Skeletal muscle tissue (tissue), 4 donors: ENCODE results near the gene TAX1BP1. TPM values are rescaled to one million over a fixed set of nuclear protein-coding genes. Genes with fewer than 3 reads are reported as not detected.
A peak's percentile ranks its signal among the peaks of the same experiment; 100 is the strongest.

Experiments used
- H3K27ac ChIP-seq: one replicate; pipeline ENCODE4 v1.7.0; 2013; ENCODE audit warnings: mild to moderate bottlenecking, low read depth, low read length, inconsistent platforms
- H3K27me3 ChIP-seq, 3 donors: one replicate each; pipeline ENCODE4 v1.7.0; 2013; ENCODE audit warnings: low read length in 3 of 3; ENCODE audit not compliant: control insufficient read depth in 3 of 3, insufficient read depth in 3 of 3
- H3K36me3 ChIP-seq, 3 donors: one replicate each; pipeline ENCODE4 v1.7.0; 2013; ENCODE audit warnings: low read length in 3 of 3; ENCODE audit not compliant: control insufficient read depth in 3 of 3, insufficient read depth in 3 of 3
- H3K4me1 ChIP-seq, 3 donors: one replicate each; pipeline ENCODE4 v1.7.0; 2013; ENCODE audit warnings: low read length in 3 of 3, mild to moderate bottlenecking in 3 of 3; ENCODE audit not compliant: control insufficient read depth in 3 of 3, insufficient read depth in 3 of 3
- H3K4me3 ChIP-seq, 3 donors: one replicate each; pipeline ENCODE4 v1.7.0; 2013; ENCODE audit warnings: low read length in 3 of 3
- H3K9ac ChIP-seq, 3 donors: one replicate each; pipeline ENCODE4 v1.7.0; 2013; ENCODE audit warnings: low read length in 3 of 3, mild to moderate bottlenecking in 3 of 3, moderate library complexity in 2 of 3, low read depth in 1 of 3
- H3K9me3 ChIP-seq, 3 donors: one replicate each; pipeline ENCODE4 v1.7.0; 2013; ENCODE audit warnings: low read length in 3 of 3; ENCODE audit not compliant: control insufficient read depth in 3 of 3
- total RNA-seq: library from RNA; depleted of rRNA; stranded (reverse); fragments of >200 nt; gene quantifications from one replicate; pipeline ENCODE4 v1.2.3, GENCODE V29; 2014
- donor health status: Osteomylitis.

The TAX1BP1 gene
- total RNA-seq, 1 donor from 2014 or later, result 24.5 TPM

GRCh38 chr7:27750316-27750715 lies 10.4 kb downstream of the TAX1BP1 start:
- no peaks in the 10 kb centered on the region for H3K27me3 ChIP-seq
- H3K9me3 ChIP-seq, result no peaks in the 10 kb centered on the region
- peaks cover 0 to 27% (median 9%) of the 10 kb centered on the region in 3 donors for H3K36me3 ChIP-seq
- H3K4me3 ChIP-seq, result no peak overlapping the region
- H3K27ac ChIP-seq, result no peak overlapping the region
- H3K9ac ChIP-seq, result no peak overlapping the region
- peaks cover 0 to 7% (median 6%) of the 10 kb centered on the region in 3 donors for H3K4me1 ChIP-seq

GRCh38 chr7:27751888-27752660 lies 12.1 kb downstream of the TAX1BP1 start:
- peaks cover 0 to 10% (median 2%) of the 10 kb centered on the region in 3 donors for H3K4me1 ChIP-seq
- H3K36me3 ChIP-seq, result peaks cover 0 to 27% (median 9%) of the 10 kb centered on the region in 3 donors
- H3K27ac ChIP-seq, result no peak overlapping the region
- no peaks in the 10 kb centered on the region for H3K9me3 ChIP-seq
- H3K9ac ChIP-seq, result no peak overlapping the region
- no peaks in the 10 kb centered on the region for H3K27me3 ChIP-seq
- no peak overlapping the region for H3K4me3 ChIP-seq

DNA sequence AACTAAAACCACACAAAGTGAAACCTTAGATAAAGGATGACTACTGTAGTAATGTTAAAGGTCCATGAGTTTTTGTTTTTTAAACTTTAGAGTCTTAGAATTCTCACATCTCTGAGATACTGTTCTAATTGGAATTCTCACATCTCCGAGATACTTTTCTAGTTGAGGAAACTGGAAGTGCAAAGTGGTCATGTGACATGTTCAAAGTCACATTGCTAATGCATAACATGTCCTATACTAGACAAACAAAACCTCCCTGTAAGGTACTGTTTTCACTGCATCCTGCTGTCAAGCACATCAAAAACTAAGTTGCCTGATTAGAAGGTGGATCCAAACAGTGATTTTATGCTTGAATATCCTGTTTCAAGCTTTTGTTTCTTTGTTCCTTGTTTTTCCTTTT lies 13.9 kb downstream of the TAX1BP1 start:
- Histone ChIP-seq H3K9me3 (no peaks in the 10 kb centered on the region), H3K4me1 (peaks cover 0 to 7% (median 0%) of the 10 kb centered on the region in 3 donors), H3K36me3 (peaks cover 0 to 32% (median 12%) of the 10 kb centered on the region in 3 donors)

DNA sequence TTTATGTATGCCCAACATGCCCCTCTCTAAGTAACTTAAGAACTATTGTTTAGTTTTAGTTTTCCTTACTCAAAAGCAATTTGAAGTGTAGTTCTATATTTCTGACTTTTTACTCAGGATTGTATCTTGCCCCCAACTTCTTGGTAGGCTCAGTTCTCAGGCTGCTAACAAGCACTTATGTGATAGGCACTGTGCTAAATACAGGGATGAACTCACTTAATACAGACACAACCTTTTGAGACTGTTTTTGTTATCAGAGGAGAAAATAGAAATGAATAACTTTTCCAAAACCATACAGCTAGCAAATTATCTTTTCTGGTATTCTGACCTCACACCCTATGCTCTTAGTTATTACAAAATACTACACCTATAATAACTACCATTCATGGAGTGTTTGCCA lies 16.3 kb downstream of the TAX1BP1 start:
- Histone ChIP-seq H3K4me3 (no peak overlapping the region), H3K27ac (no peak overlapping the region), H3K4me1 (peaks cover 0 to 7% (median 0%) of the 10 kb centered on the region in 3 donors), H3K9me3 (no peaks in the 10 kb centered on the region), H3K27me3 (no peaks in the 10 kb centered on the region), H3K9ac (no peak overlapping the region), H3K36me3 (peaks cover 0 to 11% (median 3%) of the 10 kb centered on the region in 3 donors)

More for the DNA sequence above, 13.9 kb downstream of the TAX1BP1 start:
- Histone ChIP-seq H3K4me3 (no peak overlapping the region), H3K27ac (no peak overlapping the region), H3K27me3 (no peaks in the 10 kb centered on the region), H3K9ac (no peak overlapping the region)

DNA sequence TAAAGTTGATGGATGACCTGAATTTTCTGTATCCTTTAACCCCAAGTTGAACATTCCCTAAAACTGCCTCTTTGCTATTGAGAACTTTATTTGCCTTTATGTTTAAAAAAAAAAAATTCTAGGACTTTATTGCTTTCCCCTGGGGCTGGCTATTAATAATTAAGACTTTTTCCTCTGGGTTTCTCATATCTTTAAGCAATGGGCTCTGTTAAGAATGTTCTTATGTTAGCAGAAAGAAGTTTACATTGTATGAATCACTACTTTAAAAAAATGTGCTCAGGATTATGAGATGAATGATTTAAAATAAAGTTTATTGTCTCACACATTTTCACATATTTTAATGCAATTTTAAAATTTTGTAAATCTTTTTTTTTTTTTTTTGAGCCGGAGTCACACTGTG lies 19.5 kb downstream of the TAX1BP1 start:
- H3K4me1 ChIP-seq, result peaks cover 0 to 4% (median 0%) of the 10 kb centered on the region in 3 donors
- H3K9me3 ChIP-seq, result no peaks in the 10 kb centered on the region
- H3K36me3 ChIP-seq, result peaks cover 0 to 7% (median 3%) of the 10 kb centered on the region in 3 donors
- no peak overlapping the region for H3K9ac ChIP-seq
- H3K4me3 ChIP-seq, result no peak overlapping the region
- no peaks in the 10 kb centered on the region for H3K27me3 ChIP-seq
- no peak overlapping the region for H3K27ac ChIP-seq

DNA sequence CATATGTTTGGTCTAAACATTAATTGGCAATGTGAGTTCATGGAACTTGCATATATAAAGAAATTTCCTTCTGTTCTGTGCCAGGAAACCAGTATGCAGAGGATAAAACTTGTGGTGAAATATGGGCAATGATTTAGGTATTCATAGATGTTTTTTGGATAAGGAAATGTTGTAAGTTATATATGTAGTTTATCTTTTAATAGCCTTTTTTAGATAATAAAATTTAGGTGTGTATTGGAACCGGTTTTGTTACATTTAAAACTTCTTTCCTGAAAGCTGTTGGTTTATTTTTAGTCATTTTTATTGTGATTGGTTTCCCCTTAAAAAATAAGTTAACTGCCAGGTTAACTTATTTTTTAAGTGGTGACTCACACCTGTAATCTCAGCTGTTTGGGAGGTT lies 22.1 kb downstream of the TAX1BP1 start:
- Histone ChIP-seq H3K36me3 (peaks cover 0 to 10% (median 7%) of the 10 kb centered on the region in 3 donors), H3K27me3 (no peaks in the 10 kb centered on the region), H3K4me1 (no peaks in the 10 kb centered on the region), H3K9me3 (no peaks in the 10 kb centered on the region), H3K9ac (no peak overlapping the region), H3K27ac (no peak overlapping the region), H3K4me3 (no peak overlapping the region)

- H3K4me1 ChIP-seq, result no peaks in the 10 kb centered on the region
- H3K9ac ChIP-seq, result no peak overlapping the region
- H3K9me3 ChIP-seq, result no peaks in the 10 kb centered on the region
- H3K27me3 ChIP-seq, result no peaks in the 10 kb centered on the region
- peaks cover 0 to 7% (median 0%) of the 10 kb centered on the region in 3 donors for H3K36me3 ChIP-seq
- H3K27ac ChIP-seq, result no peak overlapping the region
- H3K4me3 ChIP-seq, result no peak overlapping the region
Measured at GRCh38 chr7:27763983-27764508, 24.1 kb downstream of the TAX1BP1 start.

DNA sequence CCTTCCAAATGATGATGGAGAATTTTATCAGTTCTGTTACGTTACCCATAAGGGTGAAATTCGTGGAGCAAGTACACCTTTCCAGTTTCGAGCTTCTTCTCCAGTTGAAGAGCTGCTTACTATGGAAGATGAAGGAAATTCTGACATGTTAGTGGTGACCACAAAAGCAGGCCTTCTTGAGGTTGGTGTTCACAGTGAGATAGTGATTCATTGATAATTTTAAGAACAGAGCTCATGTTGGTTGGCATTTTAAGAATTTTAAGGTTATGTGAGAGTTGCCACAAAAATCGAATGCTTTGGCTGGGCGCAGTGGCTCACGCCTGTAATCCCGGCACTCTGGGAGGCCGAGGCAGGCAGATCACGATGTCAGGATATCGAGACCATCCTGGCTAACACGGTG lies 25.9 kb downstream of the TAX1BP1 start:
- Histone ChIP-seq H3K9me3 (no peaks in the 10 kb centered on the region), H3K27me3 (no peaks in the 10 kb centered on the region), H3K4me1 (no peaks in the 10 kb centered on the region), H3K27ac (no peak overlapping the region), H3K9ac (no peak overlapping the region), H3K36me3 (peaks cover 0 to 7% (median 0%) of the 10 kb centered on the region in 3 donors), H3K4me3 (no peak overlapping the region)

DNA sequence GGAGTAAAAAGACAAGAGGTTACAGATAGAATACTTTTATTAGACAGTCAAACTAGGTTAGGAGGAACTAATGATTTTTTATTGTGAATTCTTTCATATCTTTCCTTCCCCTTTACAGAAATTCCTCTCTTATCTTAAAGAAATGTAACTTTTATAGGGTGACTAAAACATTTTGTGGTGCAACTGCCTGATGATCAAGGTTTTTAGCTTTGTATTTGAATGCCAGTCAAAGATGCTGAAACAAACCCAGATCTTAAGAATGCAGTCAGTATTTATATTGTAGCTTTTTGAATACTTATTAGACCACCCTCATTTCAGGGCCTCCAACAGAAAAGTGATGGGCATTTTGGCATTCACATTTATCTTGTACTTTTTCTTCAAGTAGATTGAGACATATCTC lies 27.4 kb downstream of the TAX1BP1 start:
- no peak overlapping the region for H3K4me3 ChIP-seq
- no peaks in the 10 kb centered on the region for H3K4me1 ChIP-seq
- peak overlapping the region in 1 of 3 donors; percentile 30 for H3K9ac ChIP-seq
- no peak overlapping the region for H3K27ac ChIP-seq
- no peaks in the 10 kb centered on the region for H3K27me3 ChIP-seq
- no peaks in the 10 kb centered on the region for H3K9me3 ChIP-seq
- H3K36me3 ChIP-seq, result peaks cover 0 to 12% (median 3%) of the 10 kb centered on the region in 3 donors

DNA sequence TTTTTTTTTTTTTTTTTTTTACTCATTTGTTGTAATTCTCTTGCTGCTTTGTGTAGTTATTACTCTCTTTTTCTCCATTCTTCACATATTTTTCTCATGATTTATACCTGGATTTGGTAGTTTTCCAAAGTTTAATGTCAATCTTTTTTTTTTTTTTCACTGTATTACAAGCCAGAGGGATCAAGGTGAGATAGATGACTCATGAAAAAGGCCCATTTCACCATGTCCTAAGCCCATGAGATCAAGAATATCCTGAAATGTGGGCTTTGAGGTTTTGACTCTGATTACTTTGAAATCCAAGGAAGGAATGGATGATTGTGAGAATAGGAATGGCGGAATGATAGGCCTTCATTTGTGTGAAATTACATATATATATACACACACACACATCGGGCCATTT lies 31.1 kb downstream of the TAX1BP1 start:
- Histone ChIP-seq H3K4me3 (no peak overlapping the region), H3K4me1 (peaks cover 0 to 4% (median 0%) of the 10 kb centered on the region in 3 donors), H3K27ac (no peak overlapping the region), H3K27me3 (no peaks in the 10 kb centered on the region), H3K9ac (no peak overlapping the region), H3K36me3 (peaks cover 0 to 8% (median 3%) of the 10 kb centered on the region in 3 donors), H3K9me3 (no peaks in the 10 kb centered on the region)
